Cardiac fibroblast (primary cell): ENCODE data around the gene LRRC8C.
A peak's percentile ranks its signal among the peaks of the same experiment; 100 is the strongest.

Source experiments
- DNase-seq, 2 donors: peaks; one replicate each; pipeline versions ENCODE4 v3.0.0 to v3.0.0-alpha.2; 2010; ENCODE audit warnings: low read depth in 2 of 2
- H3K4me3 ChIP-seq, 2 donors: replicated peaks in 1 of 2; 1 replicate in 1 of 2; 2 replicates in 1 of 2; pipeline ENCODE4 v1.5.1; 2011; ENCODE audit warnings: low read depth in 2 of 2, low read length in 2 of 2, mild to moderate bottlenecking in 2 of 2, moderate library complexity in 1 of 2
- CTCF ChIP-seq: IDR thresholded peaks from one replicate; pipeline ENCODE4 v1.5.1; 2011; ENCODE audit warnings: low read depth, mild to moderate bottlenecking, low read length, inconsistent platforms

LRRC8C gene

GRCh38 chr1:89733748-89734147, 100.8 kb downstream of the LRRC8C start:
- no peak for DNase-seq
- H3K4me3 ChIP-seq: no peak overlapping the region
- TF ChIP-seq CTCF: no peak

- no peak overlapping the region for H3K4me3 ChIP-seq
- DNase-seq: peak in 1 of 2 donors; percentile 33
- no peak for TF ChIP-seq CTCF
Measured at GRCh38 chr1:89734442-89734841, 101.5 kb downstream of the LRRC8C start.

- no peak overlapping the region for H3K4me3 ChIP-seq
- TF ChIP-seq CTCF: no peak
- no peak for DNase-seq
Measured at GRCh38 chr1:89735479-89735878, 102.6 kb downstream of the LRRC8C start.

GRCh38 chr1:89736937-89737733, 104.2 kb downstream of the LRRC8C start:
- no peak overlapping the region for H3K4me3 ChIP-seq
- TF ChIP-seq CTCF: no peak
- no peak for DNase-seq

GRCh38 chr1:89737985-89738510, 105.1 kb downstream of the LRRC8C start:
- DNase-seq: no peak
- TF ChIP-seq CTCF: no peak
- H3K4me3 ChIP-seq: no peak overlapping the region

- peak; percentile 32 to 73 for DNase-seq
- no peak for TF ChIP-seq CTCF
- no peak overlapping the region for H3K4me3 ChIP-seq
Measured at GRCh38 chr1:89739013-89739843, 106.3 kb downstream of the LRRC8C start.
